ENCODE data around the gene ALDH5A1. TPM values are rescaled to one million over a fixed set of nuclear protein-coding genes. Genes with fewer than 3 reads are reported as not detected.
A peak's percentile ranks its signal among the peaks of the same experiment; 100 is the strongest.

The ALDH5A1 gene
- total and polyA plus RNA-seq, 7 donors = 3.5 to 41.7 (median 16.7) TPM

- H3K27me3 ChIP-seq (ENCODE audit: insufficient read depth in 3 of 3, low read length in 2 of 3) = no peaks in the 10 kb centered on the region
- DNase-seq = no peak
- intact Hi-C loops (cut with DNase I) = no loop called here
- H3K4me1 ChIP-seq = no peaks in the 10 kb centered on the region
- no peak for ATAC-seq
- no peak overlapping the region for H3K4me3 ChIP-seq
- 87 to 89% (median 89%) methylated on average over 4 of the region's 4 CpGs for WGBS, 3 donors
- H3K27ac ChIP-seq = no peak overlapping the region
- no peaks in the 10 kb centered on the region for H3K9me3 ChIP-seq
- peaks cover 0 to 5% of the 10 kb centered on the region in 2 donors for H3K36me3 ChIP-seq (ENCODE audit: insufficient read depth in 1 of 2, low read depth in 1 of 2)
- TF ChIP-seq, protein P1, sequence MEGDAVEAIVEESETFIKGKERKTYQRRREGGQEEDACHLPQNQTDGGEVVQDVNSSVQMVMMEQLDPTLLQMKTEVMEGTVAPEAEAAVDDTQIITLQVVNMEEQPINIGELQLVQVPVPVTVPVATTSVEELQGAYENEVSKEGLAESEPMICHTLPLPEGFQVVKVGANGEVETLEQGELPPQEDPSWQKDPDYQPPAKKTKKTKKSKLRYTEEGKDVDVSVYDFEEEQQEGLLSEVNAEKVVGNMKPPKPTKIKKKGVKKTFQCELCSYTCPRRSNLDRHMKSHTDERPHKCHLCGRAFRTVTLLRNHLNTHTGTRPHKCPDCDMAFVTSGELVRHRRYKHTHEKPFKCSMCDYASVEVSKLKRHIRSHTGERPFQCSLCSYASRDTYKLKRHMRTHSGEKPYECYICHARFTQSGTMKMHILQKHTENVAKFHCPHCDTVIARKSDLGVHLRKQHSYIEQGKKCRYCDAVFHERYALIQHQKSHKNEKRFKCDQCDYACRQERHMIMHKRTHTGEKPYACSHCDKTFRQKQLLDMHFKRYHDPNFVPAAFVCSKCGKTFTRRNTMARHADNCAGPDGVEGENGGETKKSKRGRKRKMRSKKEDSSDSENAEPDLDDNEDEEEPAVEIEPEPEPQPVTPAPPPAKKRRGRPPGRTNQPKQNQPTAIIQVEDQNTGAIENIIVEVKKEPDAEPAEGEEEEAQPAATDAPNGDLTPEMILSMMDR (IDR thresholded peaks at IDR 0.05) = no peak
Measured at GRCh38 chr6:24455061-24455460, 39.7 kb upstream of the ALDH5A1 start.

DNA sequence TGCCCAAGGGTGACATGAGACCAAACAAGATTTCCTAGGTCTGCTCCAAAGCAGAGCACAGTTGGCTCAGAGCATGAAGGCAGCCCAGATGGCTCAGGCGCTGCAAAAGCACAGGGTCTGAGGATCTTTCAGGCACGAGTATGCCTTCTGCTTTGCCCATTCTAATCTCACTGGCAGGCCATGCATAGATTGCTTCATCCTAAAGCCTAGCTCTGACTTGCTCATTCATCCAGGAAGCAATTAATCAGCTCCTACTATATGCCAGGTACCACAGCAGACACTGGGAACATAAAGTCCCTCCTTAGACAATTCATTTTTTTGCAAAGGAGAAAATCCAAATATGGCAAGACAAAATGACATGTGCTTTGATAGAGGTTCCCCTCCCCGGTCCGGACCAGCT is 36.6 kb upstream of the ALDH5A1 start:
- ATAC-seq (peak in 3 of 4 donors; percentile 36 to 43 (median 38)), DNase-seq (no peak)
- no peaks in the 10 kb centered on the region for H3K9me3 ChIP-seq
- H3K4me1 ChIP-seq = no peaks in the 10 kb centered on the region
- peaks cover 0 to 5% of the 10 kb centered on the region in 2 donors for H3K36me3 ChIP-seq (ENCODE audit: insufficient read depth in 1 of 2, low read depth in 1 of 2)
- intact Hi-C loops (cut with DNase I) = no loop called here
- WGBS, 3 donors = 37 to 61% (median 46%) methylated on average over 4 of the region's 4 CpGs
- no peaks in the 10 kb centered on the region for H3K27me3 ChIP-seq (ENCODE audit: insufficient read depth in 3 of 3, low read length in 2 of 3)
- H3K27ac ChIP-seq = no peak overlapping the region
- TF ChIP-seq, protein P1 (IDR thresholded peaks at IDR 0.05) = no peak
- H3K4me3 ChIP-seq = no peak overlapping the region

DNA sequence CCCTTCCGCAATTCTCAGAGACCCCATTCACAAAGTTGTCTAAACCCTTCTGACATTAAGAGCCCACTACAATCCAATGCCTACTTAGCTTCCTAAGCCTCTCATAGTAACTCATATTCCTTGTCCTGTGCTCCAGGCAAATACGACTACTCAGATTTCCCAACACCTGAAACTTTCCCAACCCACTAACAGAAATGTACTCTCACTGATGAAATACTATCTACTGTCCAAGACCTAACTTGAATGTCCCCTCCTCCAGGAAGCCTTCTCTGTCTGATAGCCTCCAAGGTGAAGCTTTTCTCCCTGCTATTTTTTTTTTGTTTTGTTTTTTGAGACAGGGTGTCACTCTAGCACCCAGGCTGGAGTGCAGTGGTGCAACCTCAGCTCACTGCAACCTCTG is 35.8 kb upstream of the ALDH5A1 start:
- ATAC-seq (peak in 3 of 4 donors; percentile 41 to 61 (median 48)), DNase-seq (no peak)
- TF ChIP-seq, protein P1 (IDR thresholded peaks at IDR 0.05) = no peak
- 68 to 98% (median 73%) methylated on average over 2 of the region's 2 CpGs for WGBS, 3 donors
- H3K4me3 ChIP-seq = no peak overlapping the region
- intact Hi-C loops (cut with DNase I) = no loop called here
- no peaks in the 10 kb centered on the region for H3K27me3 ChIP-seq (ENCODE audit: insufficient read depth in 3 of 3, low read length in 2 of 3)
- H3K27ac ChIP-seq = no peak overlapping the region
- H3K9me3 ChIP-seq = no peaks in the 10 kb centered on the region
- no peaks in the 10 kb centered on the region for H3K4me1 ChIP-seq
- peaks cover 0 to 2% of the 10 kb centered on the region in 2 donors for H3K36me3 ChIP-seq (ENCODE audit: insufficient read depth in 1 of 2, low read depth in 1 of 2)

DNA sequence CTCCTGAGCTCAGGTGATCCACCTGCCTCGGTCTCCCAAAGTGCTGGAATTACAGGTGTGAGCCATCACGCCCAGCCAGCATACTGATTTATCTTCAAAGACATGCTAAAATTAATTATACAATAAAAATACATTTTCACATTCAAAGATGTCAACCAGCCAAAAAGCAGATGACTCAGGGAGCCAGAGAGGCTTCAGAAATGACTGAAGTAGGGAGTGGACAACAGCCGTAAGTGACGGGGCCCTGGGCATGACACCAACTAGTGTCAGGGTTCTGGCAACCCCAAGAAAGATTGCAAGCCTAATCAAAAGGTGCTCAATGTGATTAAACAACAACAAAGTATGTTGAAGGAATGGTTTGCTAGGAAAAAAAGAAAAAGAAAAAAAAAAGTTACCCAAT is 33.8 kb upstream of the ALDH5A1 start:
- intact Hi-C loops (cut with DNase I) = no loop called here
- Histone ChIP-seq H3K9me3 (no peaks in the 10 kb centered on the region), H3K27me3 (ENCODE audit: insufficient read depth in 3 of 3, low read length in 2 of 3) (no peaks in the 10 kb centered on the region), H3K27ac (no peak overlapping the region), H3K4me1 (no peaks in the 10 kb centered on the region), H3K36me3 (ENCODE audit: insufficient read depth in 1 of 2, low read depth in 1 of 2) (no peaks in the 10 kb centered on the region), H3K4me3 (no peak overlapping the region)
- ATAC-seq (no peak), DNase-seq (no peak)
- whole genome bisulfite sequencing, 3 donors = 90 to 91% (median 91%) methylated on average over 4 of the region's 4 CpGs
- TF ChIP-seq, protein P1 (IDR thresholded peaks at IDR 0.05) = no peak
